Heart right ventricle (tissue), 16 donors: ENCODE data around the gene SLC39A9. TPM values are rescaled to one million over a fixed set of nuclear protein-coding genes. Genes with fewer than 3 reads are reported as not detected.

ENCODE experiments used
- ATAC-seq, 8 donors: fragments of 200-7000 bp; cut with Tn5 transposase; one replicate each; pipeline ENCODE4 v1.9.1; 2020; ENCODE audit warnings: mild to moderate bottlenecking in 8 of 8, moderate library complexity in 8 of 8, moderate number of reproducible peaks in 1 of 8
- DNase-seq, 2 donors: peaks; one replicate each; pipeline ENCODE4 v3.0.0-alpha.2; 2020
- H3K27ac ChIP-seq, 10 donors: fragments of 200-600 bp; sonication (generic) in 2 of 10; one replicate each; pipeline versions ENCODE4 v1.5.0 to v1.8.0; 2020 to 2022; ENCODE audit warnings: mild to moderate bottlenecking in 3 of 10
- H3K27me3 ChIP-seq, 7 donors: fragments of 200-600 bp; one replicate each; pipeline ENCODE4 v1.8.0; 2021 to 2022; ENCODE audit warnings: mild to moderate bottlenecking in 2 of 7
- H3K36me3 ChIP-seq, 9 donors: fragments of 200-600 bp; sonication (generic) in 1 of 9; one replicate each; pipeline versions ENCODE4 v1.5.0 to v1.8.0; 2020 to 2022; ENCODE audit warnings: mild to moderate bottlenecking in 2 of 9
- H3K4me1 ChIP-seq, 9 donors: fragments of 200-600 bp; sonication (generic) in 1 of 9; one replicate each; pipeline versions ENCODE4 v1.5.0 to v1.8.0; 2020 to 2022; ENCODE audit warnings: mild to moderate bottlenecking in 4 of 9
- H3K4me3 ChIP-seq, 10 donors: fragments of 200-600 bp; sonication (generic) in 2 of 10; one replicate each; pipeline versions ENCODE4 v1.5.0 to v1.8.0; 2020 to 2022; ENCODE audit warnings: mild to moderate bottlenecking in 7 of 10, moderate library complexity in 2 of 10
- H3K9me3 ChIP-seq, 11 donors: fragments of 200-600 bp in 10 of 11; sonication (generic) in 2 of 11; one replicate each; pipeline versions ENCODE4 v1.5.0 to v1.8.0; 2013 to 2022; ENCODE audit warnings: mild to moderate bottlenecking in 2 of 11, control low read depth in 1 of 11, moderate library complexity in 1 of 11
- WGBS, 2 donors: extraction: QIAGEN DNeasy Blood & Tissue Kit; methylation state at CpG; one replicate each; pipeline ENCODE4 v1.1.7; 2013; ENCODE audit warnings: inconsistent platforms in 1 of 2; 5-methylcytosine and 5-hydroxymethylcytosine counted together
- intact Hi-C, 10 donors: fragments of 100-400 bp; cut with DNase I; formaldehyde crosslinking; loops; one replicate each; pipeline versions ENCODE4 v1.11.1 to v1.14.2; 2022
- polyA plus RNA-seq, 2 donors: library from polyadenylated mRNA; stranded (reverse); fragments of 200-250 nt; gene quantifications; one replicate each; pipeline ENCODE4 v1.2.3, GENCODE V29; 2013
- total RNA-seq, 10 donors: library from RNA; stranded (reverse); fragmentation: NEBNext Ultra II Directional in 3 of 10; extraction: Animal tissue kit (Norgen Biotek cat#: 25700) in 3 of 10; gene quantifications; one replicate each; pipeline versions ENCODE4 v1.2.1 to v1.2.4, GENCODE V29; 2021 to 2023
- TF ChIP-seq, protein P1 (sequence below), 9 donors: fragments of 200-600 bp; sonication (generic) in 2 of 9; IDR thresholded peaks; one replicate each; pipeline versions ENCODE4 v1.5.0 to v1.8.0; 2021 to 2022; ENCODE audit warnings: antibody characterized with exemption in 9 of 9, mild to moderate bottlenecking in 5 of 9, moderate library complexity in 1 of 9
- donor health status: Arrhythmogenic right ventricular cardiomyopathy.
- donor health status: ischemic (EF 13 %, LVEDD 7.1; RV severe dilation, severe dysfunction).
- donor health status: healthy with polysubstance abuse.
- donor health status: DM: no; HTN: yes; CAD: no.
- donor health status: DM: no; HTN: no; CAD: no.
- donor health status: ischemic (EF 25% LVEDD 6.9; RV normal size, moderate dysfunction).
- donor health status: ischemic (EF 25% LVEDD 5.7; RV mildly dilated, moderate dysfunction).
- donor health status: healthy.
- donor health status: DM: yes; HTN: yes; CAD: no.
- donor health status: Ischemic cardiomyopathy.
- donor health status: ischemic (EF 35%, LVEDD 5.7; RV mildly dilated, moderate dysfunction).
- donor health status: nonischemic (EF 11% LVEDD 7.7; RV severe dilation, severe dysfunction).
- donor health status: DM: yes; HTN: yes; CAD: no.
- donor health status: PGD.
- donor health status: ischemic (EF 29% LVEDD 5.4; RV normal size, mild dysfunction).
- donor health status: nonischemic (EF 23%, LVEDD 6.1; RV moderate dilation, normal function).

The SLC39A9 gene
- total and polyA plus RNA-seq, 12 donors = 11.1 to 28.3 (median 21.4) TPM

DNA sequence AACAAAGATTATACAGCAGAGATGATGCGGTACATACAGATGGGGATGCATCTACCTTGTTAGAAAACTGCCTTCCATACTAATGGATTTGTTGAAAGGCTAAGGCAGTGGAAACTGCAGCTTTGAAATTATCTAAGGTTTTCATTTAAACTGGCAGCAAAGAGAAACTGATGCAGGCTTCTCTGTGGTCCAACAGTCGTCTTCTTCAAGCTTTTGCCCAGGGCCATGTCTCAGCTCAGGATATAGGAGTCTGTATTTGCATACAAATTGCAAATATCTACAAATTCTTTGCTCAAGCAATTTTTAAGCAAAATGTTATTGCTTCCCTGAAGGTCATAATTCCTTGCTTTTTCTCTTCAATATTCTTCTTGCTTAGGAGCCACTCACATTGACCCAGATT, 34.1 kb upstream of the SLC39A9 start:
- Histone ChIP-seq H3K36me3 (no peaks in the 10 kb centered on the region), H3K27me3 (no peaks in the 10 kb centered on the region), H3K4me1 (peaks cover 0 to 8% (median 0%) of the 10 kb centered on the region in 9 donors), H3K9me3 (no peaks in the 10 kb centered on the region), H3K27ac (no peak overlapping the region), H3K4me3 (no peak overlapping the region)
- TF ChIP-seq, protein P1, sequence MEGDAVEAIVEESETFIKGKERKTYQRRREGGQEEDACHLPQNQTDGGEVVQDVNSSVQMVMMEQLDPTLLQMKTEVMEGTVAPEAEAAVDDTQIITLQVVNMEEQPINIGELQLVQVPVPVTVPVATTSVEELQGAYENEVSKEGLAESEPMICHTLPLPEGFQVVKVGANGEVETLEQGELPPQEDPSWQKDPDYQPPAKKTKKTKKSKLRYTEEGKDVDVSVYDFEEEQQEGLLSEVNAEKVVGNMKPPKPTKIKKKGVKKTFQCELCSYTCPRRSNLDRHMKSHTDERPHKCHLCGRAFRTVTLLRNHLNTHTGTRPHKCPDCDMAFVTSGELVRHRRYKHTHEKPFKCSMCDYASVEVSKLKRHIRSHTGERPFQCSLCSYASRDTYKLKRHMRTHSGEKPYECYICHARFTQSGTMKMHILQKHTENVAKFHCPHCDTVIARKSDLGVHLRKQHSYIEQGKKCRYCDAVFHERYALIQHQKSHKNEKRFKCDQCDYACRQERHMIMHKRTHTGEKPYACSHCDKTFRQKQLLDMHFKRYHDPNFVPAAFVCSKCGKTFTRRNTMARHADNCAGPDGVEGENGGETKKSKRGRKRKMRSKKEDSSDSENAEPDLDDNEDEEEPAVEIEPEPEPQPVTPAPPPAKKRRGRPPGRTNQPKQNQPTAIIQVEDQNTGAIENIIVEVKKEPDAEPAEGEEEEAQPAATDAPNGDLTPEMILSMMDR (IDR thresholded peaks at IDR 0.05) = no peak
- no peak for DNase-seq
- no peak for ATAC-seq
- intact Hi-C loops = loop anchor here in 7 of 10 donors (5.0 to 10.0 kb wide), 2 partner anchors 122 to 220 kb away; no protein-coding TSS in a partner anchor
- 92% methylated on average over 2 of the region's 2 CpGs for WGBS, 2 donors

DNA sequence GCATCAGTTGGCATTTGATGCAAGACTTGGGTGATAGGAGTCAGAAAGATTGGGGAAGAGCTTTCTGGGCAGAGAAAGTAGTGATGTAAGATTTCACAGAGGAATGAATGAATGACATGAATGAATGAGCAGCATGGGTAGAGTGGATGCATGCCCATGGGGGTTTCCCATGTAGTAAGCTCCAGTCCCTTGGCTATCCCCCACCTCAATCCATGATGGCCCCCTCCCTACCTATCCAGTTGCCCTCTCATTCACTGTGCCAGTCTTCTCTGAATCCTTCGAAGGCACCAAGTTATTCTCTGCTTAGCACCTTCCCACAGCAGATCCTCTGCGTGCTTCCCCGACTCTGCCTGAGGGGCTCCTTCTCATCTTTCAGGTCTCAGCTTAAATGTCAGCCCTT, 32.4 kb upstream of the SLC39A9 start:
- intact Hi-C loops = loop anchor here in 2 of 10 donors (10.0 kb wide), 1 partner anchor 221 kb away; no protein-coding TSS in a partner anchor

DNA sequence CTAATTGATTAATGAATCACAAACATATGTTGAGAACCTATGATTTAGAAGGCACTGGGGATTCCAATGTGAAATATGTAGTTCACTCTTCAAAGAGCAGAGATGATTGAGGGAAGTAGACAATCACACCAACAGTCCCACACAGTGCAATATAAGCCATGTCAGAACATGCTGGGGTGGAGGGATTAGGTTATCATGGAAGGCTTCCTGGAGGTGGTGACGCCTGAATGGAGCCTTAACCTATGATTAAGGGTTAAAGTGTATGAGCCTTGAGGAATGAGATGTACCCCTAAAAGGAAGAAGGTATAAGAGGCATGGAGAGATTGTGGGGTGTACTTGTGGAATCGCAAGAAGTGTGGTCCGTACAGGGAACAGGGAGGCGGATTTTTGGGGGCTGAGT, 31.7 kb upstream of the SLC39A9 start:
- intact Hi-C loops = loop anchor here in 2 of 10 donors (10.0 kb wide), 1 partner anchor 222 kb away; no protein-coding TSS in a partner anchor
- no peak overlapping the region for H3K27ac ChIP-seq
- DNase-seq (no peak), ATAC-seq (no peak)
- TF ChIP-seq, protein P1 (IDR thresholded peaks at IDR 0.05) = no peak
- H3K9me3 ChIP-seq = no peaks in the 10 kb centered on the region
- no peak overlapping the region for H3K4me3 ChIP-seq
- H3K27me3 ChIP-seq = no peaks in the 10 kb centered on the region
- H3K4me1 ChIP-seq = peaks cover 0 to 8% (median 0%) of the 10 kb centered on the region in 9 donors
- H3K36me3 ChIP-seq = peaks cover 0 to under 1% (median 0%) of the 10 kb centered on the region in 9 donors
- 97% methylated on average over 4 of the region's 4 CpGs for WGBS, 2 donors

More for the DNA sequence above, 32.4 kb upstream of the SLC39A9 start:
- ATAC-seq (no peak), DNase-seq (no peak)
- Histone ChIP-seq H3K4me1 (peaks cover 0 to 8% (median 0%) of the 10 kb centered on the region in 9 donors), H3K27ac (no peak overlapping the region), H3K27me3 (no peaks in the 10 kb centered on the region), H3K4me3 (no peak overlapping the region), H3K9me3 (no peaks in the 10 kb centered on the region), H3K36me3 (no peaks in the 10 kb centered on the region)
- 52 to 58% methylated on average over 3 of the region's 3 CpGs for WGBS, 2 donors
- TF ChIP-seq, protein P1 (IDR thresholded peaks at IDR 0.05) = no peak

DNA sequence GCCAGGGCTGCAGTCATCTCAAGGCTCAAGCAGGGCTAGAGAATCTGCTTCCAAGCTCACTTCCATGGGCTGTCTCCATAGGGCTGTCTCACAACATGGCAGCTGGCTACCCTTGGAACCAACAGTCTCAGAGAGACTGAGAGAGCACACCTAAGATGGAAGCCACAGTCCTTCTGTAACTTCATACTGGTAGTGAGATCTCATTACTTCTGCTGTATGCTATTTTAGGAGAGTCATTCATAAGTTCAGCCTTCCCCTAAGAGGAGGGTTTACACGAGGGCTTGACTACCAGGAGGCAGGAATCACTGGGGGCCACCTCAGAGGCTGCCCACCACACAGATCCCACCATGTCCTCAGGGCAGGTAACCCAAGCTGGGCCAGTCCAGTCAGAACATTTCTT, 30.1 kb upstream of the SLC39A9 start:
- no peak for DNase-seq
- 80 to 90% methylated on average over 1 of the region's 1 CpG for WGBS, 2 donors
- intact Hi-C loops = loop anchor here in 2 of 10 donors (10.0 kb wide), 1 partner anchor 224 kb away; no protein-coding TSS in a partner anchor
- peaks cover 0 to 1% (median 0%) of the 10 kb centered on the region in 9 donors for H3K4me1 ChIP-seq
- ATAC-seq = no peak
- no peak overlapping the region for H3K27ac ChIP-seq
- H3K4me3 ChIP-seq = no peak overlapping the region
- TF ChIP-seq, protein P1 (IDR thresholded peaks at IDR 0.05) = no peak
- H3K36me3 ChIP-seq = peaks cover 0 to 10% (median 0%) of the 10 kb centered on the region in 9 donors
- H3K27me3 ChIP-seq = no peaks in the 10 kb centered on the region
- H3K9me3 ChIP-seq = no peaks in the 10 kb centered on the region
